ENCODE results near the gene FRAS1.

FRAS1 gene

GRCh38 chr4:78454016-78454415, 396.9 kb downstream of the FRAS1 start:
- no peak overlapping the region for H3K9ac ChIP-seq (ENCODE audit: low read depth, low read length)
- no peaks in the 10 kb centered on the region for H3K36me3 ChIP-seq (ENCODE audit: insufficient read depth, low read length)
- H3K27me3 ChIP-seq (ENCODE audit: insufficient read depth, low read length, poor library complexity) = no peaks in the 10 kb centered on the region
- H4K20me1 ChIP-seq (ENCODE audit: insufficient read depth, low read length) = no peaks in the 10 kb centered on the region
- H3K79me2 ChIP-seq (ENCODE audit: insufficient read depth, low read length) = no peaks in the 10 kb centered on the region
- no peak overlapping the region for H2AFZ ChIP-seq (ENCODE audit: low read depth, low read length)
- TF ChIP-seq CTCF (IDR thresholded peaks at IDR 0.05; ENCODE audit: borderline replicate concordance, extremely low read depth, low read length, poor library complexity, severe bottlenecking) = no peak
- no peak for TF ChIP-seq EZH2 (IDR thresholded peaks at IDR 0.05; ENCODE audit: borderline replicate concordance, low read depth, low read length, severe bottlenecking)
- no peak for DNase-seq
- H3K9me3 ChIP-seq (ENCODE audit: insufficient read depth, low read length, severe bottlenecking) = no peaks in the 10 kb centered on the region
- H3K4me1 ChIP-seq (ENCODE audit: insufficient read depth, low read length) = no peaks in the 10 kb centered on the region
- H3K27ac ChIP-seq (ENCODE audit: low read length) = no peak overlapping the region
- no peak overlapping the region for H3K4me3 ChIP-seq (ENCODE audit: low read depth in 1 of 2, low read length in 2 of 2)
- no peak for ATAC-seq (ENCODE audit: insufficient read depth, low read depth)
- H3K4me2 ChIP-seq (ENCODE audit: insufficient read depth, low read length) = no peak overlapping the region

- no peaks in the 10 kb centered on the region for H3K36me3 ChIP-seq (ENCODE audit: insufficient read depth, low read length)
- TF ChIP-seq CTCF (IDR thresholded peaks at IDR 0.05; ENCODE audit: borderline replicate concordance, extremely low read depth, low read length, poor library complexity, severe bottlenecking) (no peak), EZH2 (IDR thresholded peaks at IDR 0.05; ENCODE audit: borderline replicate concordance, low read depth, low read length, severe bottlenecking) (no peak)
- H3K27me3 ChIP-seq (ENCODE audit: insufficient read depth, low read length, poor library complexity) = no peaks in the 10 kb centered on the region
- no peak overlapping the region for H3K9ac ChIP-seq (ENCODE audit: low read depth, low read length)
- H3K79me2 ChIP-seq (ENCODE audit: insufficient read depth, low read length) = no peaks in the 10 kb centered on the region
- DNase-seq = no peak
- H3K9me3 ChIP-seq (ENCODE audit: insufficient read depth, low read length, severe bottlenecking) = no peaks in the 10 kb centered on the region
- no peak overlapping the region for H3K4me2 ChIP-seq (ENCODE audit: insufficient read depth, low read length)
- no peak overlapping the region for H3K27ac ChIP-seq (ENCODE audit: low read length)
- H2AFZ ChIP-seq (ENCODE audit: low read depth, low read length) = no peak overlapping the region
- no peak overlapping the region for H3K4me3 ChIP-seq (ENCODE audit: low read depth in 1 of 2, low read length in 2 of 2)
- no peaks in the 10 kb centered on the region for H3K4me1 ChIP-seq (ENCODE audit: insufficient read depth, low read length)
- no peak for ATAC-seq (ENCODE audit: insufficient read depth, low read depth)
- H4K20me1 ChIP-seq (ENCODE audit: insufficient read depth, low read length) = no peaks in the 10 kb centered on the region
Observed at GRCh38 chr4:78457751-78458150, 400.6 kb downstream of the FRAS1 start.

- H3K27ac ChIP-seq (ENCODE audit: low read length) = no peak overlapping the region
- H3K27me3 ChIP-seq (ENCODE audit: insufficient read depth, low read length, poor library complexity) = no peaks in the 10 kb centered on the region
Observed at GRCh38 chr4:78459327-78459726, 402.2 kb downstream of the FRAS1 start.

More at GRCh38 chr4:78459327-78459726, 402.2 kb downstream of the FRAS1 start:
- H3K4me3 ChIP-seq (ENCODE audit: low read depth in 1 of 2, low read length in 2 of 2) = no peak overlapping the region
- H3K9ac ChIP-seq (ENCODE audit: low read depth, low read length) = no peak overlapping the region
- ATAC-seq (ENCODE audit: insufficient read depth, low read depth) (no peak), DNase-seq (no peak)
- H3K4me1 ChIP-seq (ENCODE audit: insufficient read depth, low read length) = no peaks in the 10 kb centered on the region
- no peaks in the 10 kb centered on the region for H3K36me3 ChIP-seq (ENCODE audit: insufficient read depth, low read length)
- no peak overlapping the region for H2AFZ ChIP-seq (ENCODE audit: low read depth, low read length)
- no peaks in the 10 kb centered on the region for H3K9me3 ChIP-seq (ENCODE audit: insufficient read depth, low read length, severe bottlenecking)
- TF ChIP-seq CTCF (IDR thresholded peaks at IDR 0.05; ENCODE audit: borderline replicate concordance, extremely low read depth, low read length, poor library complexity, severe bottlenecking) (no peak), EZH2 (IDR thresholded peaks at IDR 0.05; ENCODE audit: borderline replicate concordance, low read depth, low read length, severe bottlenecking) (no peak)
- no peaks in the 10 kb centered on the region for H3K79me2 ChIP-seq (ENCODE audit: insufficient read depth, low read length)
- H4K20me1 ChIP-seq (ENCODE audit: insufficient read depth, low read length) = no peaks in the 10 kb centered on the region
- no peak overlapping the region for H3K4me2 ChIP-seq (ENCODE audit: insufficient read depth, low read length)

Measured in DND-41 (cell line).